ENCODE data around the gene NCAPD2.

NCAPD2 gene

DNA sequence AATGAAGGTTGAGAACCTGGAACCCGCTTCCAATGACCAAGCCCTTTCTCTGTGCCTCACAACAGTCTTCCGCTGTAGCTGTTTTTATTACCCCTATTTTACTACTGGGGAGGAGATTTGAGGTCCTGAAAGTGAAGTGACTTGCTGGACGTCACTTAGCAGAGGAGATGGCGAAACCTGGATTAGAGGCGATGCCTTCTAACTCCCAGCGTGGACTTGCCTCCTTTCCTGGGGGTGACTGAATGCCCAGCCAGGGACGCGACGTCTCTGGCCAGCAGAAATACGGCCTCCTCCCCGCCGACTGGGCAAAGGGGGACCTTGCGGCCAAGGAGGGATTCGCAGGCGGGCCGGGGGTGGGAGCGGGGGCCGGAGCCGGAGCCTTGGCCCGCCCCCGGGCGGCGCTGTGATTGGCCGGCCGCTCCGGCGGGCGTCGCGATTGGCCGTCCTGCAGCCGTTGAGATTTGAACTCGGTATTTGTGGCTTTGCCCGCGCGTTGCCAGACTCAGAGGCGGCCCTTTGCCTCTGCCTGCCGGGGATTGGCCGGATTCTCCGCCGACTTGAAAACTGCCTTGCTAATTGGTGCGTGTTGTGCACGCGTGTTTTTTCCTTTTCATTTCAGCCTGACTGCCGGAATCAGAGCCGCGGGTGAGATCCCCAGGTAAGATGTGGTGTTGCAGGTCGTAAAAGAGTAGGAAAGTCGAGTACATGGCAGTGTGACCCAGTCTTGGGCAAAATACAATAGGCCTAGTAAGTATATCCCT, at the start of gene NCAPD2:
TSS of gene NCAPD2 (plus strand) at position 606 of the 761 bp plus-strand sequence. CDS start 997 bp downstream, outside the sequence.
- DNase-seq = peak; percentile 92

- peak; percentile 45 for DNase-seq
Observed at GRCh38 chr12:6444704-6445688, 48.9 kb upstream of the NCAPD2 start, which contains the start of gene CD27. CD27 (plus strand) TSS chr12:6444955; CDS start chr12:6445096, 141 bp downstream.

DNA sequence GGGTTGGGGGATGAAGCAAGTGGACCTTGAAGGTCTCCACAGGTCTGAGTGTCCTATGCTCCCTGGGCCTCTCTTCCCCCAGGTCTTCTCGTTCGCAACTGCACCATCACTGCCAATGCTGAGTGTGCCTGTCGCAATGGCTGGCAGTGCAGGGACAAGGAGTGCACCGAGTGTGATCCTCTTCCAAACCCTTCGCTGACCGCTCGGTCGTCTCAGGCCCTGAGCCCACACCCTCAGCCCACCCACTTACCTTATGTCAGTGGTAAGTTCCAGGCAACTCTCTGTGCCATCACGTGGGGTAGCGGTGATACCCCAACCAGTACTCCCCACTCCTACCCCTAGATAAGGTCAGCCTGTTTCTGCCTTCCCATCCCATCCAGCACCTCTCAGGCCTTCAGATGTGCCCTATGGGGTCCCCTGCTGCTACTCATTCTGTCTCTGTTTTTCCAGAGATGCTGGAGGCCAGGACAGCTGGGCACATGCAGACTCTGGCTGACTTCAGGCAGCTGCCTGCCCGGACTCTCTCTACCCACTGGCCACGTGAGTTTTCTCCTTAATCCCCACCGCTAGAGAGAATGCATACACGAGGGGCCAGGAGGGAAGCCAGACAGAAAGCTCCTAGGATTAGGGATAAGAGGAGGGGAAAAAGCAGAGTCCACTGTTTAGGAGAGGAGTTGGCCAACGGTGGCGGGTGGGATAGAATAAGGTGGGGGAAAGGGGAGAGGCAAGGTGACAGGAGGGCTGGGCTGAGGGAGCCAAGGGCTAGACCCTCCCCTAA, 43.6 kb upstream of the NCAPD2 start:
- no peak for DNase-seq

- DNase-seq = no peak
Observed at GRCh38 chr12:6450869-6451347, 43.0 kb upstream of the NCAPD2 start.

DNA sequence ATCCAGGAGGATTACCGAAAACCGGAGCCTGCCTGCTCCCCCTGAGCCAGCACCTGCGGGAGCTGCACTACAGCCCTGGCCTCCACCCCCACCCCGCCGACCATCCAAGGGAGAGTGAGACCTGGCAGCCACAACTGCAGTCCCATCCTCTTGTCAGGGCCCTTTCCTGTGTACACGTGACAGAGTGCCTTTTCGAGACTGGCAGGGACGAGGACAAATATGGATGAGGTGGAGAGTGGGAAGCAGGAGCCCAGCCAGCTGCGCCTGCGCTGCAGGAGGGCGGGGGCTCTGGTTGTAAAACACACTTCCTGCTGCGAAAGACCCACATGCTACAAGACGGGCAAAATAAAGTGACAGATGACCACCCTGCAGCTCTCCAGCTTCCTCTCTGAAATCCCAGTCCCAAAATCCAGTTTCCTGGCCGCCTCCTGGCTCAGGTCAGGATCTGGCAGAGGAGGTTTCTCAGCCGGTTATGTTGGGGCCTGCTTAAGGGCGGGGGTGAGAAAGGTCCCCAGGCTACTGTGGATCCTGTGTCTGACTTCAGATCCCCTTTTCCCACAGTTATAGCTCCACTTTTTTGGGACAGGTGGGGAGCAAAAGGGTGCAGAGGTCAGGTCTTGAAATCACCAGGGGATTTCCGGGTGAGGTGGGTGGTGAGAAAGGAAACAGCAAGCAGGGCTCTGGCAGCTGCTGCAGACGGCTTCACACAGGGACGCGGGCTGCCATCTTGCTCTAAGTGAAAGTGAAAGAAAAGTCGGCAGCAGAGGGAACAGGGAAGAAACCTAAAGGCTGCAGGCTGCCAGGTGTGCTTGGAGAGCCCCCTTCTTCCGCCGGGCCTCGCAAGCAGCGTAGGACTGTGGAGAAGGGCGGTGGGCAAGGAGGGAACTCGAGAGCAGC, 42.3 kb upstream of the NCAPD2 start, which contains the start of gene TAPBPL:
TSS of gene TAPBPL (plus strand) at position 695 of the 897 bp plus-strand sequence. CDS start 207 bp downstream, outside the sequence.
- DNase-seq = peak; percentile 75

GRCh38 chr12:6452245-6452943, 41.5 kb upstream of the NCAPD2 start:
- no peak for DNase-seq

DNA sequence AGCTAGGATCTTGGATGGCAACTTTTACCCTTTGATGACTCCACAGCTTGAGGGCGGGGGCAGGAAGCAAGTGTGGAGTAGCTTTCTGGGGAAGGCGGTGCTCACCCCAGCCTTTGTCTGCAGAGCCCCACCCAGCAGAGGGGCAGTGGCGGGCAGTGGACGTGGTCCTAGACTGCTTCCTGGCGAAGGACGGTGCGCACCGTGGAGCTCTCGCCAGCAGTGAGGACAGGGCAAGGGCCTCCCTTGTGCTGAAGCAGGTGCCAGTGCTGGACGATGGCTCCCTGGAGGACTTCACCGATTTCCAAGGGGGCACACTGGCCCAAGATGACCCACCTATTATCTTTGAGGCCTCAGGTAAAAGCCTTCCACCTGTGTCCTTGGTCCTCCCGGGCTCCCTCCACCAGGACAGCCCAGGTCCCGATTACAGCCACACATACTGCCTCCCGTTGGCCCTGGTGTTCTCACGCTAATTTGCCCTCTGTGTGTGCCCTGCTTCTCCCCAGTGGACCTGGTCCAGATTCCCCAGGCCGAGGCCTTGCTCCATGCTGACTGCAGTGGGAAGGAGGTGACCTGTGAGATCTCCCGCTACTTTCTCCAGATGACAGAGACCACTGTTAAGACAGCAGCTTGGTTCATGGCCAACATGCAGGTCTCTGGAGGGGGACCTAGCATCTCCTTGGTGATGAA, 40.8 kb upstream of the NCAPD2 start:
- no peak for DNase-seq

- no peak for DNase-seq
Observed at GRCh38 chr12:6457220-6457945, 36.5 kb upstream of the NCAPD2 start.

GRCh38 chr12:6458281-6459003, 35.5 kb upstream of the NCAPD2 start:
- DNase-seq = no peak

DNA sequence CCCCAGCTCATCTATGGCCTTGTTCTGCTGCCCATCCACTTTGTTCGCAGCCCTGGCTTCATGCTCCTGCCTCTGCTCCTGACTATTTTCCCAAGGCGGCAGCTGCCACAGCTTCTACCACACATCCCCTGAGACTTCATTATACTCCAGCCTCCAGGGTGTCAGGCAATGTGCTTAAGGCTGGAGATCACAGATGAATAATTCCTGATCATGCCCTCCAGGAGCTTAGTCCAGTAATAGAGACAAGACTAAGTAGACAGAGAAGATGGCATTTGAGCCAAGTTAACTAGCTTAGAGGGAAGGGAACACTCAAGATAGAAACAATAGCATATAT, 34.9 kb upstream of the NCAPD2 start:
- no peak for DNase-seq

- no peak for DNase-seq
Observed at GRCh38 chr12:6460751-6461371, 33.0 kb upstream of the NCAPD2 start.

DNA sequence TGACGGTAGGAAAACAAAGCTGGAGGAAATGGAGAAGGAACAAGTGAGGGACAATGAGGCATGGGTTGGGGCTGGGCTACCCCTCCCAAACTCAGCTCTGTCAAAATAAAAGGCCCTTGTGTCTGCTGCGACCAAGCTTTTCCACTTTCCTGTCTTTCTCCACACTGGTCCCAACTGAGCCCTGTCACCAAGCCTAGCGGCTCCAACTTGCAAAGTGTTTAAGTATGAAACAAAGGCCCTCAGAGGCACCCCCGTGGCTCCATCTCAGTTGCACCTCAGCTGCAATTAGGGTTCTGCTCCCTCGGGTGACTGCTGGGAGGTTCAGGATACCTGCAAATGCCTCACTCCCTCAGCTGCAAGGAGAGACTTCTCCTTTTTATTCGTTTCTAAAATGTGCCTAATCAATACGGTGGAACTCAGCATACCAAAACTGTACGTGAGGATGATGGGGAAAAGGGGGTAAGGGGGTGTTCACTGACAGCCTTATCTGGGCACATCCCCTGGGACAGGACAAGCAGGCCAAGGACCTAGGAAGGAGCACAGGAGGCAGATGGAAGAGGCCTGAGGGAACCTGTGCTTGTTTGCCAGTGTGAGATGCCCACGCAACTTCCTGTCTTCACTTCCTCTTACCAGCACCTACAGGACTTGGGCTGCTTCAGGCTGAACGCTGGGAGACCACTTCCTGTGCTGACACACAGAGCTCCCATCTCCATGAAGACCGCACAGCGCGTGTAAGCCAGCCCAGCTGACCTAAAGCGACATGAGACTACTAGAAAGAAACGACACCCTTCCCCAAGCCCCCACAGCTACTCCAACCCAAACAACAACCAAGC, 32.3 kb upstream of the NCAPD2 start:
- DNase-seq = peak; percentile 75

DNA sequence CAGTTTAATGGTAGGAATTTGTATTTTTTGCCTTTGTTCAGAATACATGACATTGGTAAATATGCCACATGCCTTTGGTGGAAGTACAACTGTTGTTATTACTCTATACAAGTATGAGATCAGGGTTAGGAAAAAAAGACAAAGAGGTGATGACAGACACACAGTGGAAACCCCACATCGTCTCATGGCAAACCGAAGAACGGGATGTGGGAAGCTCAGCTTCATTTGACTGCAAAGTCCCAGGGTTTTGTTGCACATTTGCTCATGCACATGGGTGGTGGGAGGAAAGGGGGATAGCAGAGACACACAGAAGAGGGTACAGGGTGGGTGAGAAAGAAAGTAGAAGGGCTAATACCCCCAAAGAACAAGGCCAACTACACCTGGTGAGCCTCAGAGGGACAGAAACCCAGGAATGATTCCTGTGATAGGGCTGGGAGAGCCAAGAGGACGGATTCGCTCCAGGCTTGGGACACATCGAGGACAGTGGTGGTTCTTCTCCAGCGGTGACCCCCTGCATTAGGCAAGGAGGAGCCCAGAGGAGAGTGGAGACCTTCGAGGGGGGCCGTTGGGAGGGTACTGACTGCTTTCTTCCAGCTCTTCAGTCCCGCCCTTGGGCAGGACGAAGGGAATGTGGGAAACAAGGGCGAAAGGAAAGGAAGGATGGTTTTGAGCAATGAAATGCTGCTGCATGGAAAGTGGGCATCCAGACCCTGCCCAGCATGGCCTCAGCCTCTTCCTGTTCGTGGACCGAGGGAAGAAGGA, 31.5 kb upstream of the NCAPD2 start:
- no peak for DNase-seq

DNA sequence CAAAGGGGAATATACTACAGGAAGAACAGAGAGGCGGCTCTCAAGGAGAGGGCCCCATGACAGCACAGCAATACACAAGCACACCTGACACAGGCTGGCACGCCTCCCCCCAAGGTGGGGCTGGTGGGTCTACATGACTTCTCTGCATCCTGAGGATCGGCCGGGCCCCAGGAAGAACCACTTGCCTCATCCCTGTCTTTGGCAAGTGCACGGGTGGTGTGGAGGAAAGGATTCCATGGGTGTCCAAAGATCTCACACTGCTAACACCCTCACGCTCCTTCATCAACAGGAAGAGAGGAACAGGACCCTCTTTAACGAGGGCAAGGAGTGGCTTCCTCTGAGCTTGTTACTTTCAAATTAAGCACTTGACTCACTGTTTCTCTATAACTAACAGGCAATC, 30.7 kb upstream of the NCAPD2 start:
- peak; percentile 50 for DNase-seq

DNA sequence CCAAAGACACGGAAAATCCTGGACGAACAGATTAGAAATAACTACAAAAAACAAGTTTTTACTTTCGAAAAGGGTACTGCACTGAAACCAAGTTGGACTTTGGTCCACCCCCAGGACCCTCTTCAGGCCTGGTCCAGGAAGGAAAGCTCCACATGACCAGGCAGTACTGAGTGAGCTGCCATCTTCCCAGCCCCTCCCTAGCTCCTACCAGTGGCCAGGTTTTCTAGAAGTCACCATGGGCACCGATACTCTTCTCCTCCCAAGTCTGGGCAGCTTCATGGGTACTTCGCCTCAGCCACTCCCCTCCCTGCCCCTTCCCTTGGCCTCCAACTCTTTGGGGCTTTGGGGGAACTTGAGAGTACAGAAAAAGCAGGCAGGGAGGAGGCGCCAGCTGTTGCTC, 30.0 kb upstream of the NCAPD2 start:
- DNase-seq = no peak

DNA sequence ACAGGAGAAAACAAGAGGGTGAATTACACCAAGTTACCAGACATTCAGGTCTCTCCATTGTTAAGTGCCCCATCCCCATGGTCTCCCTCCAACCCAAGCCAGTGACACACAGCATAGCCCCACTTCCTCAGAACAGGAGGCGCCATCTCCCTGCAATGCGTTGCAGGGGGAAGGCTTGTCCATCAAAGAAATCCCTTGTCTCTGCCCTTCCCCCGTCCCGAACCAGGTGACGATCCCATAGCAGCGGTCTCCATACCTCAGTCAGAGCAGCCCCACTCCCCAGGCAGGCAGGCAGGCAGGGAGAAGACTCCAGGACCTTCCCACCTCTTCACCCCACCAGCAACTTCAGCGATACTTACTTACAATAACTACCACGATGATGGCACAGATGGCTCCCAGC, 29.4 kb upstream of the NCAPD2 start:
- no peak for DNase-seq
